ENCODE data around the gene PDHA2.
"Not testable (repeated sequence)": the region's sequence is repeated elsewhere in the genome, so short reads cannot be mapped to it uniquely, and the experiment has no call there.

Gene PDHA2

DNA sequence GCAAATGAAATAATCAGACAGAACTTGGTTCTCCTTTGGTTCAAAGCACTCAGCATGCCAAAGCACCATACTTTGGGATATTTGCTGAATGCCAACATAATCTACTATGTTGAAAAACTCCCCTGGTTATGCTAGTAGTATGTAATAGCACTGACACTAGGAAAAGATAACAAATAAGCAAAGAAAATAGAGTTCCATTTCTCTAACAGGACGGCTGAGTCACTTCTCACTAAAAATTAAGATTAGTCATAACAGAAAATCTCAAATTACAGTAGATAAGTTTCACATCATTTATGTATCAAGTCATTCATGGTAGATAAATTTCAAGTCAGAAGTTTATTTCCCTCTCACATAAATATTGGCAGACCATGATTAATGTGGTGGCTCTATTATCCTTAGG, 17.9 kb downstream of the PDHA2 start:
- H3K4me3 ChIP-seq (ENCODE audit: low read length): no peak overlapping the region
- H3K9me3 ChIP-seq (ENCODE audit: control insufficient read depth, low read depth, low read length): no peaks in the 10 kb centered on the region
- H3K27ac ChIP-seq (ENCODE audit: low read length): no peak overlapping the region
- H3K9ac ChIP-seq (ENCODE audit: low read length): no peak overlapping the region
- no peaks in the 10 kb centered on the region for H3K4me1 ChIP-seq (ENCODE audit: control insufficient read depth, low read depth, low read length)
- H3K36me3 ChIP-seq (ENCODE audit: control insufficient read depth, low read depth, low read length): no peaks in the 10 kb centered on the region
- H3K27me3 ChIP-seq (ENCODE audit: control insufficient read depth, insufficient read depth, low read length): no peaks in the 10 kb centered on the region

DNA sequence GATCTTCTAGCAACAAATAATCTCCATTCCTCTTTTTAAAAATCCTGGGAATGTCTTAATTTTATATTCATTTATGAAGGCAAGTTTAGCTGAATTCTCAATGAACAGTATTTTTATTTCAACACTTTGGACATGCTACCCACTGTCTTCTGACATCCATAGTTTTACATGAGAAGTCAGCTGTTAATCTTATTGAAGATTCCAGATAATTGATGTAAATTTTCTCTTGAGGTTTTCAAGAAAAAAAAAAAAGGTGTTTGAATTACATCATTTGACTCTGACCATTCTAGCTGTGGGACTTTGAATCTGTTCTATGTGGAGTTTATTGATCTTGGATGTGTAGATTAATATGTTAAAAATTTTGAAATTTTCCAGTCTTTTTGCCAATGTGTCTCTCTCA, 28.0 kb downstream of the PDHA2 start:
- peaks cover 19% of the 10 kb centered on the region for H3K9me3 ChIP-seq (ENCODE audit: control insufficient read depth, low read depth, low read length)
- no peak overlapping the region for H3K27ac ChIP-seq (ENCODE audit: low read length)

DNA sequence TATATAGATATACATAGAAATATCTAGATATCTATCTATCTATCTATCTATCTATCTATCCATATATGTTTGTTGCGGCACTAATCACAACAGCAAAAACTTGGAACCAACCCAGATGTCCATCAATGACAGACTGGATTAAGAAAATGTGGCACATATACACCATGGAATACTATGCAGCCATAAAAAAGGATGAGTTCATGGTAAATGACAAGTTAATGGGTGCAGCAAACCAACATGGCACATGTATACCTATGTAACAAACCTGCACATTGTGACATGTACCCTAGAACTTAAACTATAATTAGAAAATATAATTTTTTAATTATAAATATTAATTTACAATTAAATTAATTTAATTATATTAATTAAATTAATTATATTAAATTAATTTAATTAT, 29.5 kb downstream of the PDHA2 start:
- not testable (repeated sequence) for H3K27me3 ChIP-seq (ENCODE audit: control insufficient read depth, insufficient read depth, low read length); H3K9ac ChIP-seq (ENCODE audit: low read length); H3K4me1 ChIP-seq (ENCODE audit: control insufficient read depth, low read depth, low read length); H3K27ac ChIP-seq (ENCODE audit: low read length); H3K4me3 ChIP-seq (ENCODE audit: low read length); H3K36me3 ChIP-seq (ENCODE audit: control insufficient read depth, low read depth, low read length)
- peaks cover 19% of the 10 kb centered on the region for H3K9me3 ChIP-seq (ENCODE audit: control insufficient read depth, low read depth, low read length)

More for the DNA sequence above, 28.0 kb downstream of the PDHA2 start:
- no peaks in the 10 kb centered on the region for H3K4me1 ChIP-seq (ENCODE audit: control insufficient read depth, low read depth, low read length)
- no peaks in the 10 kb centered on the region for H3K36me3 ChIP-seq (ENCODE audit: control insufficient read depth, low read depth, low read length)
- no peak overlapping the region for H3K4me3 ChIP-seq (ENCODE audit: low read length)
- no peaks in the 10 kb centered on the region for H3K27me3 ChIP-seq (ENCODE audit: control insufficient read depth, insufficient read depth, low read length)
- H3K9ac ChIP-seq (ENCODE audit: low read length): no peak overlapping the region

DNA sequence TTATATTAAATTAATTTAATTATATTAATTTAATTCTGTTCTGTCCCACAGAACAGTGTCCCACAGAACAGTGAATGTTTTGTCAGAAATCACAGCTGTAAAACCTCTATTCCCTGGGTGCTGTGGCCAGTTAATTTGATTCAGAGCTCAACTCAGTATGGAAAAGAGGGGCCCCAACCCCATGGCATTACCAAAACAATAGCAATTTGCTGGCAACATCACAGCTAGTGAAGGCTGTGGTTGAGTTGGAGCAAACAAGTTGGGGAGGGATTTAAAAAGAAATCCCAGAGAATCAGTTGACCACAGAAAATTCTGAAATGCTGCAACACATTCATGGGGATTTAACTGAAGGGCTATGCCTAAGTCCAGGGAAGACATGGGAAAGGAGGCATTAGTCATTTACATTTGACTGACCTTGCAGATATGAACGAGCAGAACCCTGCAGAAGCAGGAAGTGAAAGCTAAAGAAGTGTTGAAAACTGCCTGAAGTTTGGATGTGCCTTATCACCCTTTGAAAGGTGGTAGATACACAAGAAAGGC, 30.1 kb downstream of the PDHA2 start:
- H3K4me3 ChIP-seq (ENCODE audit: low read length): no peak overlapping the region
- H3K9me3 ChIP-seq (ENCODE audit: control insufficient read depth, low read depth, low read length): peaks cover 19% of the 10 kb centered on the region
- no peaks in the 10 kb centered on the region for H3K27me3 ChIP-seq (ENCODE audit: control insufficient read depth, insufficient read depth, low read length)
- H3K9ac ChIP-seq (ENCODE audit: low read length): no peak overlapping the region
- no peaks in the 10 kb centered on the region for H3K4me1 ChIP-seq (ENCODE audit: control insufficient read depth, low read depth, low read length)
- H3K36me3 ChIP-seq (ENCODE audit: control insufficient read depth, low read depth, low read length): no peaks in the 10 kb centered on the region
- no peak overlapping the region for H3K27ac ChIP-seq (ENCODE audit: low read length)

DNA sequence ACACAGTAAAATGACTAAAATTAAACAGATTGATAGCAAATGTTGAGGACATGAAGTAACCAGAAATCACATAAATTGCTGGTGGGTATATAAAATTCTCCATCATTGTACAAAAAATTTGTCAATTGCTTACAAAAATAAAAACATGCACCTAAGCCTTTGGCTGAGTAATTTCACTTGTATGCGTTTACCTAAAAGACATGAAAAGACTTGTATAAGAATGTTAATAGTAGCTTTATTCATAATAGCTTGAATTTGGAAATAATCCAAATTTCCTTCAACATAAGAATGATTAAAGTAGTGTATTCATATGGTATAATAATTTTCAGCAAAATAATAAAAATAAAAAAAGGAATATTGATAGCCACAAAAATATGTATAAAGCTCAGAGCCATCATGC, 37.7 kb downstream of the PDHA2 start:
- Histone ChIP-seq H3K4me3 (ENCODE audit: low read length) (no peak overlapping the region), H3K9ac (ENCODE audit: low read length) (no peak overlapping the region), H3K36me3 (ENCODE audit: control insufficient read depth, low read depth, low read length) (no peaks in the 10 kb centered on the region), H3K4me1 (ENCODE audit: control insufficient read depth, low read depth, low read length) (no peaks in the 10 kb centered on the region), H3K9me3 (ENCODE audit: control insufficient read depth, low read depth, low read length) (no peaks in the 10 kb centered on the region), H3K27ac (ENCODE audit: low read length) (no peak overlapping the region), H3K27me3 (ENCODE audit: control insufficient read depth, insufficient read depth, low read length) (no peaks in the 10 kb centered on the region)

DNA sequence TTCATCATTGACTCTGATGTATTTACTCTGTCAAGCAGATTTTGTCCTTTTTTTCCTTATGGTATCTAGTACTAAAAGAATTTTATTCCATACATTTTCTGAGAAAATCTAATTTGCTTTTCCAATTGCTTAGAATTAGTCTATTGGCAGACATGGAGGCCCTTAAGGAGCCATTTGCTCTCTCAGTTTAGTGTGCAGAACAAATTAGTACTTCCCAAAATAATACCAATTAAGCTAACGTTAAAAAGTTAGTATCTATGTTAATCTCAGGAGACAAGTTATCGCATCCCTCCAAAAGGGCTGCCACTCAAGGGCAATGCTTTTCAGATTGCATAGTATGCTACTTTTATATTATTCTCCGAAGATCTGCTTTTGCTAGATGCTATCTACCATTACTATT, 47.7 kb downstream of the PDHA2 start:
- Histone ChIP-seq H3K4me1 (ENCODE audit: control insufficient read depth, low read depth, low read length) (no peaks in the 10 kb centered on the region), H3K9ac (ENCODE audit: low read length) (no peak overlapping the region), H3K36me3 (ENCODE audit: control insufficient read depth, low read depth, low read length) (no peaks in the 10 kb centered on the region), H3K27ac (ENCODE audit: low read length) (no peak overlapping the region), H3K27me3 (ENCODE audit: control insufficient read depth, insufficient read depth, low read length) (no peaks in the 10 kb centered on the region), H3K4me3 (ENCODE audit: low read length) (no peak overlapping the region), H3K9me3 (ENCODE audit: control insufficient read depth, low read depth, low read length) (no peaks in the 10 kb centered on the region)

DNA sequence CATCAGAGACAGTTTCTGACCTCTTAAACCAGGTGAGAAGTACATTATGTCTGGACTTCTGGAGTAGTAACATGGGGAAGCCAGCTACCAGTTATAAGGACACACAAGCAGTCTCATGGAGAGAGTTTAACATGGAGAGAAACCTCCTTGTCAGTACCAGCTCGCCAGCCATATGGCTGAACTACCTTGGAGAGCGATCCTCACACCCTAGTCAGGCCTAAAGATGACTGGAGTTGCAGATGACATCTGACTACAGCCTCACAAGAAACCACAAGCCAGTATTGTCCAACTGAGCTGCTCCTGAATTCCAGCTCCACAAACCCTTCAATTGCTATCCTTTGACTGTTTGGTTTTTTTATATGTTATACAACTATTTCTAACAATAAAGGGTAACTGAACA, 49.8 kb downstream of the PDHA2 start:
- Histone ChIP-seq H3K9me3 (ENCODE audit: control insufficient read depth, low read depth, low read length) (no peaks in the 10 kb centered on the region), H3K4me1 (ENCODE audit: control insufficient read depth, low read depth, low read length) (no peaks in the 10 kb centered on the region), H3K9ac (ENCODE audit: low read length) (no peak overlapping the region), H3K36me3 (ENCODE audit: control insufficient read depth, low read depth, low read length) (no peaks in the 10 kb centered on the region), H3K27me3 (ENCODE audit: control insufficient read depth, insufficient read depth, low read length) (no peaks in the 10 kb centered on the region), H3K27ac (ENCODE audit: low read length) (no peak overlapping the region), H3K4me3 (ENCODE audit: low read length) (no peak overlapping the region)
